HepG2 (cell line): ENCODE results near the gene IL27RA. TPM values are rescaled to one million over a fixed set of nuclear protein-coding genes. Genes with fewer than 3 reads are reported as not detected.

Source experiments
- ARID3A ChIP-seq: IDR thresholded peaks from 2 replicates; pipeline ENCODE4 v1.6.1; 2012; ENCODE audit warnings: low read depth, low read length, improper control_type of control experiment
- ARID5B ChIP-seq: IDR thresholded peaks from 2 replicates; pipeline ENCODE4 v1.4.0; 2020; ENCODE audit warnings: mild to moderate bottlenecking, missing genetic modification reagents
- EED ChIP-seq: sonication (generic); formaldehyde crosslinking; IDR thresholded peaks from 2 replicates; pipeline ENCODE4 v1.5.0; 2020; ENCODE audit warnings: mild to moderate bottlenecking, missing genetic modification reagents
- ELF1 ChIP-seq: sonication (generic); formaldehyde crosslinking; IDR thresholded peaks from 2 replicates; pipeline ENCODE4 v1.4.0; 2020; ENCODE audit warnings: missing genetic modification reagents
- ERF ChIP-seq: IDR thresholded peaks from 2 replicates; pipeline ENCODE4 v1.6.1; 2018; ENCODE audit warnings: missing biosample characterization, missing genetic modification reagents
- GLI4 ChIP-seq: sonication (generic); formaldehyde crosslinking; IDR thresholded peaks from 2 replicates; pipeline ENCODE4 v1.5.1; 2020; ENCODE audit warnings: missing genetic modification reagents, mild to moderate bottlenecking, moderate library complexity, borderline replicate concordance
- GMEB2 ChIP-seq: IDR thresholded peaks from 2 replicates; pipeline ENCODE4 v1.6.1; 2016; ENCODE audit warnings: missing biosample characterization, missing genetic modification reagents, low read depth
- JARID2 ChIP-seq: sonication (generic); formaldehyde crosslinking; IDR thresholded peaks from 2 replicates; pipeline ENCODE4 v1.8.1; 2023; ENCODE audit warnings: missing genetic modification reagents, inconsistent platforms; ENCODE audit not compliant: insufficient replicate concordance
- MEIS2 ChIP-seq: sonication (generic); formaldehyde crosslinking; IDR thresholded peaks from 2 replicates; pipeline ENCODE4 v1.9.0; 2021; ENCODE audit warnings: mild to moderate bottlenecking, missing genetic modification reagents
- MTA1 ChIP-seq: sonication (generic); formaldehyde crosslinking; IDR thresholded peaks from 2 replicates; pipeline ENCODE4 v1.4.0; 2020; ENCODE audit warnings: missing genetic modification reagents, mild to moderate bottlenecking, borderline replicate concordance
- NFATC3 ChIP-seq: sonication (generic); formaldehyde crosslinking; IDR thresholded peaks from 2 replicates; pipeline ENCODE4 v1.5.1; 2020; ENCODE audit warnings: mild to moderate bottlenecking, missing genetic modification reagents
- PCBP1 ChIP-seq: fragments of 200-400 bp; formaldehyde crosslinking; IDR thresholded peaks from 2 replicates; pipeline ENCODE4 v1.6.1; 2017; ENCODE audit warnings: mild to moderate bottlenecking, low read depth, low read length, borderline replicate concordance
- PHF8 ChIP-seq: sonication (generic); formaldehyde crosslinking; IDR thresholded peaks from 2 replicates; pipeline ENCODE4 v1.5.0; 2020; ENCODE audit warnings: missing genetic modification reagents
- SKI ChIP-seq: fragments of 450-650 bp; IDR thresholded peaks from one replicate; pipeline ENCODE4 v1.6.1; 2018; ENCODE audit warnings: mild to moderate bottlenecking; ENCODE audit not compliant: partially characterized antibody
- U2AF2 ChIP-seq: fragments of 200-400 bp; formaldehyde crosslinking; IDR thresholded peaks from 2 replicates; pipeline ENCODE4 v1.6.1; 2017; ENCODE audit warnings: low read depth, mild to moderate bottlenecking, low read length
- ZBTB39 ChIP-seq: sonication (generic); formaldehyde crosslinking; IDR thresholded peaks from 2 replicates; pipeline ENCODE4 v1.5.0; 2020; ENCODE audit warnings: missing genetic modification reagents
- ZKSCAN1 ChIP-seq: fragments of 150-350 bp; IDR thresholded peaks from 2 replicates; pipeline ENCODE4 v1.6.1; 2014; ENCODE audit warnings: low read length
- ZNF232 ChIP-seq: sonication (generic); formaldehyde crosslinking; IDR thresholded peaks from 2 replicates; pipeline ENCODE4 v1.4.0; 2020; ENCODE audit warnings: missing genetic modification reagents, borderline replicate concordance
- ZNF326 ChIP-seq: sonication (generic); formaldehyde crosslinking; IDR thresholded peaks from 2 replicates; pipeline ENCODE4 v1.4.0; 2020; ENCODE audit warnings: missing genetic modification reagents, borderline replicate concordance
- ZNF780A ChIP-seq: sonication (generic); formaldehyde crosslinking; IDR thresholded peaks from 2 replicates; pipeline ENCODE4 v1.8.0; 2022; ENCODE audit warnings: mild to moderate bottlenecking, missing genetic modification reagents, moderate library complexity
- polyA plus RNA-seq, 8 experiments: library from polyadenylated mRNA; depleted of rRNA in 3 of 8; stranded (reverse) in 7 of 8; unstranded in 1 of 8; fragments of >200 nt; fragmentation: Illumina TruSeq in 4 of 8; extraction: Trizol in 4 of 8; gene quantifications; 2 replicates each; pipeline versions ENCODE4 v1.2.1 to v1.2.3, GENCODE V29; 2011 to 2016; ENCODE audit warnings: low read depth in 4 of 8, missing spikeins in 1 of 8, mixed read lengths in 1 of 8; ENCODE audit not compliant: insufficient read depth in 1 of 8
- total RNA-seq, 5 experiments: library from RNA; depleted of rRNA; stranded (reverse); fragments of >200 nt; fragmentation: Illumina TruSeq; extraction: Trizol; gene quantifications; 2 replicates each; pipeline ENCODE4 v1.2.3, GENCODE V29; 2016; ENCODE audit warnings: low read depth in 1 of 5

The IL27RA gene
- total and polyA plus RNA-seq, 2 of the 13 experiments (the other 11 are each of a cell fraction or from before 2014, with no cell fraction given): 3.5 to 8.1 TPM

GRCh38 chr19:14061081-14061749 lies 29.7 kb downstream of the IL27RA start (continued):
- TF ChIP-seq JARID2 (CRISPR knock-in tag) (no peak), EED (CRISPR knock-in tag) (no peak), GMEB2 (CRISPR knock-in tag) (no peak), U2AF2 (no peak), ZNF780A (CRISPR knock-in tag) (no peak), MTA1 (CRISPR knock-in tag) (peak; percentile 55; the same call in 1 of the 2 replicates), PCBP1 (no peak), NFATC3 (no peak), MEIS2 (CRISPR knock-in tag) (no peak), ZNF232 (CRISPR knock-in tag) (no peak), ZKSCAN1 (no peak), ELF1 (CRISPR knock-in tag) (no peak), ERF (no peak), ARID5B (CRISPR knock-in tag) (peak; percentile 43; the same call in 1 of the 2 replicates), PHF8 (CRISPR knock-in tag) (no peak; the same call in 1 of the 2 replicates), SKI (peak; percentile 20), ZBTB39 (no peak), GLI4 (CRISPR knock-in tag) (no peak), ZNF326 (CRISPR knock-in tag) (no peak), ARID3A (no peak)
